ENCODE data around the gene MARS1.

DNA sequence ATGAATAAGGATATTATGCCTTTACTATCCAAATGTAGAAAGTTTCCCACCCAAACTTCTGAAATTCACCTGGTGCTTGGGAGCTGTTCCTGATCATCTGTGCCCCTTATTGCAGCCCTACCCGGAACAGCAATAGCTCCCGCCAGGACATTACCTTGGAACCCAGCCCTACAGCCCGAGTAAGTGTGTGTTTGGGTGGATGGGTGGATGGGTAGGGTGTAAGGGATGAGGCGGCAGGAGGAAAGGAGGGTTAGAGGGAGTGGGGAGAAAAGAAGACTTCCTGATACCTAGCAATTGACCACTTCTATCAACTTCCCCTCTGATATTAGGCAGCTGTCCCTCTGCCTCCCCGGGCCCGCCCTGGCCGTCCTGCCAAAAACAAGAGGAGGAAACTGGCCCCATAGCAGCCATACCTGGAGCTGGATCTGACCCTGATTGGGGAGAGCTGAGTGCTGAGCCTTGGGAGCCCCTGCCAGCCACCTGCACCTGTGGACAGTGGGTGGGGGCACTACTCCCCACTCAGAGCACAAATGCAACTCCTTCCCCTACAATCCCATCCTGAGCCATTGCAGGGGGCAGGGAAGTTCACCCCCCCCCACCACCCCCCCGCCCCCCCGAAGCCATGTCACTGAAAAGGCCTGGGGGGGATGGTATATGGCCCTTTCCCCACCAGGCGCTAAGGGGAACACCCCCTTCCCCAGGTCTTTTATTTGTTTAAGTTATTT is 41.1 kb downstream of the MARS1 start:
- no peak for TF ChIP-seq POLR2A (IDR thresholded peaks at IDR 0.05)
- TF ChIP-seq, protein P1, sequence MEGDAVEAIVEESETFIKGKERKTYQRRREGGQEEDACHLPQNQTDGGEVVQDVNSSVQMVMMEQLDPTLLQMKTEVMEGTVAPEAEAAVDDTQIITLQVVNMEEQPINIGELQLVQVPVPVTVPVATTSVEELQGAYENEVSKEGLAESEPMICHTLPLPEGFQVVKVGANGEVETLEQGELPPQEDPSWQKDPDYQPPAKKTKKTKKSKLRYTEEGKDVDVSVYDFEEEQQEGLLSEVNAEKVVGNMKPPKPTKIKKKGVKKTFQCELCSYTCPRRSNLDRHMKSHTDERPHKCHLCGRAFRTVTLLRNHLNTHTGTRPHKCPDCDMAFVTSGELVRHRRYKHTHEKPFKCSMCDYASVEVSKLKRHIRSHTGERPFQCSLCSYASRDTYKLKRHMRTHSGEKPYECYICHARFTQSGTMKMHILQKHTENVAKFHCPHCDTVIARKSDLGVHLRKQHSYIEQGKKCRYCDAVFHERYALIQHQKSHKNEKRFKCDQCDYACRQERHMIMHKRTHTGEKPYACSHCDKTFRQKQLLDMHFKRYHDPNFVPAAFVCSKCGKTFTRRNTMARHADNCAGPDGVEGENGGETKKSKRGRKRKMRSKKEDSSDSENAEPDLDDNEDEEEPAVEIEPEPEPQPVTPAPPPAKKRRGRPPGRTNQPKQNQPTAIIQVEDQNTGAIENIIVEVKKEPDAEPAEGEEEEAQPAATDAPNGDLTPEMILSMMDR (IDR thresholded peaks at IDR 0.05), result no peak

Measured in uterus (tissue), 2 donors.